GM21381 (cell line): ENCODE measurements around the gene CLRN2.
"Not testable (repeated sequence)": the region's sequence is repeated elsewhere in the genome, so short reads cannot be mapped to it uniquely, and the experiment has no call there.

Experiments
- ATAC-seq: cut with Tn5 transposase; IDR thresholded peaks from one replicate; pipeline ENCODE4 v1.9.1; 2021; ENCODE audit warnings: mild to moderate bottlenecking, moderate library complexity; ENCODE audit not compliant: unreplicated experiment

CLRN2 gene

DNA sequence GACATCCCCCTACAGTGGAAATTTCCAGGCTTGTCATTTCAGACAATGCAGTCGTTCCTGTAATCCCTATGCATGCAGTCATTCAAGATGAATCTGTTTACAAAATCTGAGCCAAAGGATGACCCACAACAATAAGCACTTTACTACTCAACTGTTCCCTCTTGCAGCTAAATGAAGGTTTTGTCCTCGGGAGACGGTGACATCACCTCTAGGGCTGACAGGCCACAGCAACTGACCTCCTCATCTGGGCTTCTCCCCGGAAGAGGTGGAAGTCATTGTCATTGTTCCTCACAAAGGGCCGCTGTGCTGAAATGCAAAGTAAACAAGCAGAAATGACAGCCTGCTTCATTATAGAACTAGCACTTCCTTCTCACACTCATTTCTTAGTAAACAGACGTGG is 29.2 kb downstream of the CLRN2 start:
- ATAC-seq = no peak

DNA sequence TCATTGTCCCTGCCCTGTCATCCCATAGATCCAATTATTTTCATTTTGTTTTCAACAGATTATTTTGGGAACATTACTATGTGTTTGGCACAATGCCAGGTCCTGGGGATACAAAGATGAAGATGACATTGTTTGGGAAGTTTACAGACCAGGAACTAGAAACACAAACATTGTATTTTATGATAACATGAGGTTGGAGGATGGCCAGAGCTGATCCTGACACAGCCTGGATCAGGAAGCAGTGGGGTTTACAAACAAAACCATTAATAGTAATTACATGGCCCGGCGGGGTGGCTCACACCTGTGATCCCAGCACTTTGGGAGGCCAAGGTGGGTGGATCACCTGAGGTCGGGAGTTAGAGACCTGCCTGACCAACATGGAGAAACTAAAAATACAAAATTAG is 29.9 kb downstream of the CLRN2 start:
- ATAC-seq = no peak

DNA sequence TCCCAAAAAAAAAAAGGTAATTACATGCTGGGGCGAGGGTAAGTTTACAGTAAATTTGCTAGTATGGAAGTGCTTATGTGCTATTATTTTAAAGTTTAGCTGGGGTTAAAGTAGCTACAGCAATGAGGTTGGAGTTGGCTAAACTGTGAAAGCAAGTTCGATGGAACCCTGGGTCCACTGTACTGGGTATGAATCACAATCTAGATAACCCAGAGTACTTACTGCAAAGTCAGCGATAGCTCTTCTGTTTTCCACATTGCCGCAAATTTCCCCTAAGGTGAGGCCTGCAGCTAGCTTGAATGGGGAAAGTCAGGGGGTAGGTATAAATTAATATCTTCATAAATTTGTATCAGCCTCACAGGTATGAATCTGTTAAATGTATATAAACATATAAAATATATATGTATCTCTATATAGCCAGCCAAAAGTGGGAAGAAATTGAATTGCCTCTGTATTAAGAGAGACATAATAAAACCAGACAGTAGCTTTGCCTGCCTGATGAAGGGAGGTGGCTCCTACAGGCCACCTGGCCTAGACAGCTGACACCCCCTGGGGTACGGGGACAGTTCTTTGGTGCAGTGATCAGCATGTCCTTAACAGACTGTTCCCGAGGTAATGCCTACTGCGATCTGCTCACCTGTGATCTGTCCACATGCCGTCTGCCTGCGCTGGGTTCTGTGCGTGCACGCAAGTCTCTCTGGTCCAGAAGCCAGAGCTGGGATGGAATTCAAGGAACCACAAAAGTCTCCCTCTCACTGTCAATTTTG is 30.6 kb downstream of the CLRN2 start:
- ATAC-seq = no peak

DNA sequence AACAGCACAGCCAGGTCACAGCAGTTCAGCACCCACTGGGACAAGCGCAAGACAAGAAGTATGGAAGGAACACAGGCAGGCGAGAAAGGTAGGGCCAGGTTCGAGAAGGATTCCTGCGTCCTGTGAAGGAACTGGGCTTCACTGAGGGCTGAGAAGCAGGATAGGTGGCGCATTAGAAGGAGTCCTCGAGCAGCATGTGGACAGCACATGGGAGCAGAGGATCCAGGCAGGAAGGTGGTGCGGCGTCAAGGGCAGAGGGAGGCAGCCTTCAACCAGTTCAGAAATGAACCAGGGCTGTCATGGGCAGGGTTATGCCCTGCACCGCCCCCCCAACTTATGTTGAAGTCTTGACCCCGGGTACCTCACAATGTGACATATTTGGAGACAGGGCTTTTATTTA is 31.3 kb downstream of the CLRN2 start:
- ATAC-seq = no peak

DNA sequence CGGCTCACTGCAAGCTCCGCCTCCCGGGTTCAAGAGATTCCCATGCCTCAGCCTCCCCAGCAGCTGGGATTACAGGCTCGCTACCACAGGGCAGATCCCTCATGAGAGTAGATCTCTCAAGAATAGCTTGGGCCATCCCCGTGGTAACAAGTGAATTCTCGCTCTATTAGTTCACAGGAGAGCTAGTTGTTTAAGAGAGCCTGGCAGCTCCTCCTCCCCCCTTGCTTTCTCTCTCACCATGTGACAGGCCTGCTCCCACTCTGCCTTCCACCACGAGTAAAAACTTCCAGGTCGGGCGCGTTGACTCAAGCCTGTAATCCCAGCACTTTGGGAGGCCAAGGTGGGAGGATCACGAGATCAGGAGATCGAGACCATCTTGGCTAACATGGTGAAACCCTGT is 31.7 kb downstream of the CLRN2 start:
- no peak for ATAC-seq

DNA sequence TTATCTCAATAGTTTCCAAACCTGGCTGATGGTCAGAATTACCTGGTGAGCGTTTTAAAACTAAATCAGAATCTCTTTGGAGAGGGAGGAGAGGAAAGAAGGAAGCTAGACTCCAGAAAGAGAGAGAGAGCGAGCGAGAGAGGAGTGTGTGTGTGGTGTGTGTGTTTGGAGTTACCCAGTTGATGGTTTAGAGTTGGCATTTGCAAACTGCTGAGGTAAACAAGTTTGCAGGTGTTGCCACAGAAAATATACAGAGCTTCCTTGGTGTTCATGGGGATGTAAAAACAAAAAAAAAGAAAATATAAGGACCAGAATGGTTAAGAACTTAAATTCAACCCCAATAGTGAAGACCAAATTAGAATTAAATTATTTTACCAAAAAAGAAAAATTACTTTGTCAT is 35.6 kb downstream of the CLRN2 start:
- no peak for ATAC-seq

DNA sequence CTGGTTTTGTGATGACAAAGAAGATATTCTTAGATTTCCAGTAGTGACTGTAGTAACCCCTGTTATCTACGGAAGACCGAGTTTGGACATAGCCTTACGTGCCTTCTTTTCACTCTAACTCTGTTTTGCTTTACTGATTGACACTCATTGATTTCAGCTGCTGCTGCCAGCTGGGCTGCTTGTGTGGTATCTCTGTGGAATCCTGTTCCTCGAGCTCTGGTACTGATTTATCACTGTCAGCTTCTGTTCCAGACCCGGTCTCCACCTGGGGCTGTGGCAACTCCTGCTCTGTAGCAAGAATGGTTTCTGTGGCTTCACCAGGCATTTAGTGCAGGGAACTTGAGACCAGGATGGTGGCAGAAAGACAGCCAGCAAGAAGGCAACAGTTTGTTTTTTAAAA is 37.5 kb downstream of the CLRN2 start:
- no peak for ATAC-seq

DNA sequence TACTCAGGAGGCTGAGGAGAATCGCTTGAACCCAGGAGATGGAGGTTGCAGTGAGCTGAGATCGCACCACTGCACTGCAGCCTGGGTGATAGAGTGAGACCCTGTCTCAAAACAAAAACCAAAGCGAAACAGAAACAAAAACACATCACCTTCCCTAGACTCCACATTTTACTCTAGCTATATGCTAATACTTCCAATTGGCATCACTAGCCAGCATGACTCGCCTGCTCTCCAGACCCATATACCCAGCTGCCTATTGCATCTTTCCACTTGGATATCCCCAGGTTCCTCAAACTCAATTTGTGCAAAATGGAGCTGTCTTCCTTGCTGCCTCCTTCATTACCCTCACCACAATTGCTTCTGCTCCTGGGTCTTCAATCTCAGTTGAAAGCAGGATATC is 39.6 kb downstream of the CLRN2 start:
- no peak for ATAC-seq

DNA sequence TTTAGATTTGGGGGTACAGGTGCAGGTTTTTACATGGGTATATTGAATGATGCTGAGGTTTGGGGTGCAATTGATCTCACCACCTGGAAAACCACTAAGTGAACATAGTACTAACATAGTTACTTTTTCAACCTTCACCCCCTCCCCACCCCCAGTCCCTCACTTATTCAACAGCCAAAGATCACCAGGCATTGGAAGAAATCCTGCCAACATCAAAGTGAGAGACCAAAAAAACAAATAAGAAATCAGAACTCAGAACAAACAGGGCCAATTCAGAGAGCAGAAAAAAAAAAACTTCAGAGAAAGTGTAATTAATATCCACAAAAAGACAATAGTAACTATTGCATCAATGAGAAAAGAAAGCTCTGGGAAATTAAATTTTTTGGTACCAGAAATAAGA is 41.5 kb downstream of the CLRN2 start:
- no peak for ATAC-seq

DNA sequence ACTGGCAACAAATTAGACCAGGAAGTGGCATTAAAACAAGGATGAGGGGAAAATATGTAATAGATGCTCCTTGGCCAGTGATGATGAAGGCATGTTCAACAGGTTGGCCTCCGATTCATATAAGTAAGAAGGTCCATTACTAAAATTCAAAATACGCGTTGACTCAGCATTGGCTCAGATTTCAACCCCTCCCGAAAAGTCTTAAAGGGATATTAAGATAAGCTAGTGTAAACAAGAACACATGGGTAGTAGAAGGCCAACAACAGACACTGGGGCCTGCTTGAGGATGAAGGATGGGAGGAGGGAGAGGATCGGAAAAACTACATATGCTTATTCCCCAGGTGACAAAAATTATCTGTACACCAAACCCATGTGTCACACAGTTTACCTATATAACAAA is 42.9 kb downstream of the CLRN2 start:
- ATAC-seq = no peak

DNA sequence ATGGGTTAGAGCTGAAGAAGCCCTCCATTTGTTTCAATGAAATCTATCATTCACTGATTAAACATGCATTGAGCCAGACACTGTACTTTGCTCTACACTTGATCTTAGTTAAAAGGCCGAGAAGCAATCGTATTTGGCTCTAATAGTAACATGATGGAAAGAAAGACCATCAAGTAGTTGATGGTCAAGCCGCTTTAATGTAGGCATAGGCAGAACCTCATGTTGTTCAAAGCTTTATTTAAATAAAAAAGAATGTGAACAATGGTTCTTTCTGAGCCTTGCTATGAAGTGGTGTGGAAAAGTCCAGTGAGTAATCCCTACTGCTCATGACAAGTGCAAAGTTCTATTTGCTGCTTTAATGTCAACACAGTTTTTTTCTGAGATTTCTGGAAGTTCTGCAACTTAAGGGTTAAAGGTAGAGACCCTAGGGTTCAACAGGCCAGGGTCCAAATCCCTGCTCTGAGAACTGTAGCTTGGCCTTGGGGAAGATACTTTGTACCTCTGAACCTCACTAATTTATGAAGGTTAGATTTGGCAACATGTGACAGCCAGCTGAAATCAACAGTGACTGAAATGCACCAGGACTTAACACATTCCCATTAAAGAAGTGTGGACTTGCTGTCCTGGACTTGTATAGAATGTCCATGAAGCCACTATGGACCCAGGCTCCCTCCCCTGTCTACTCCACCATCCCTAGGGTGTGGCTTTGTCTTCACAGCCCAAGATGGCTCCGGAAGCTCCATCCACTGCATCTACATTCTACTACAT is 44.2 kb downstream of the CLRN2 start:
- ATAC-seq = no peak

DNA sequence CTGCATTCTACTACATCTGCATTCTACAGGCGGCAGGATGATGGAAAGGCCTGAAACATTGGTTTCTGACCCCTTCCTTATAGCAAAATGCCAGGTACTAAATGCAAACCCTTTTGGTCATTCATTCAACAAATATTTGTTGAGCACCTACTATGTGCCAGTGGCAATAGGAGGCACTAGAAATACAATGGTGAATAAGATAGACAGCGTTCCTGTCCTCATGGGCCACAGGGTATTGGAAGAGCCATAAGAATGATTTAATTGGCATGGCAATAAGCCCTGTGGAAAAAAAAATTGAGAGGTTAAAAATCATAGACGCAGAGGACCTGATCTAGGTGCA is 44.7 kb downstream of the CLRN2 start:
- ATAC-seq = no peak

DNA sequence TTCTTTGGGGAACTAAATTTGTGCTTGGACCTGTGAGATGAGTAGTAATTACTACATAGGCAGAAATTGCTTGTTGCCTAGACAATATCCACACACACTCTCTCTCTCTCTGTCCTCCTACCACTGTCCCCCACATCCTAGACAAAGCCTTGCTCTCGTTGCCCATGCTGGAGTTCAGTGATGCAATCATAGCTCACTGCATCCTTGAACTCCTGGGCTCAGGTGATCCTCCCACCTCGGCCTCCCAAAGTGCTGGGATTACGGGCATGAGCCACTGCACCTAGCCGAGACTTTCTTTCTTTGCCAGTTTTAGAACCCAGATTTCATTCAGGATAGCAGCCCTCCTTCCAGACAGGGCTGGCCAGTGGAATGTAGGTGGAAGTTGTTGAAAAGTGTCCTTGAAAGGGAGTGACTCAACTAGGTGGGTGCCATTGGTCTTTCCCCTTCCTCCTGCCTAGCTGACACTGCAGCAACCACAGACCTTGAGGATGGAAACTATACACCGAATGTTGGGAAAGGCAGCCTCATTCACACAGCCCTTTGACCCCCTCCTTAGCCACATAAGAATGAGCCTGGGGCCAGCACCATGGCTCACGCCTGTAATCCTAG is 45.2 kb downstream of the CLRN2 start:
- ATAC-seq = no peak

DNA sequence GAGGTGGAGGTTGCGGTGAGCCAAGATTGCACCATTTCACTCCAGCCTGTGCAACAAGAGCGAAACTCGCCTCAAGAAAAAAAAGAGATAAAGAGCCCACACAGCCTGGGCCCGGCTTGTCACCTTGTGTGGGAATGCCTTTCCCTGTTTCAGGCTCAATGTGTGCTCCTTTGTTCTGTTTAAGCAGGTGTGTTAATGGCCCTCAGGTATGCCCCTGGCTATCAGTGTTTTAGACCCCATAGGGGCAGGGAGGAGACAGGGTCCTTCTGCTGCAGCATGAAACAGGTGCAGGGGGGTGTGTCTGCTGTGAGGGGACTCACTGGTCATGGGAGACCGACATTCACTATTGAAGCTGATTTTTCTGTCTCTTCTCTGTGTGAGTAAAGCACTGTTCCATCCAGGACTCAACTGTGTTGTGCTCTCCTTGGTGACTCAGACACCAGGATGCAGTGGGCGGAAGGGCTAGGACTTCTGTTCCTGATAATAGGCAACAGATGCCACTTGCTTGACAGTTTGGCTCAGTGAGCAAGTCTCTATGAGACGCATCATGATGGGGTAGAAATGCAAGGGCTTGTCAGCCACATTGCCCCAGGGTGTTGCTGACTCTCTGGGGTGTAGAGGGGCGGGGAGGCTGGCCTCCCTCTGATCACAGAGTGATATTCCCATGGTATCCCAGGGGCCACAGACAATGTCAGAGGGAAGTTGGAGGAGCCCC is 46.4 kb downstream of the CLRN2 start:
- ATAC-seq = no peak

DNA sequence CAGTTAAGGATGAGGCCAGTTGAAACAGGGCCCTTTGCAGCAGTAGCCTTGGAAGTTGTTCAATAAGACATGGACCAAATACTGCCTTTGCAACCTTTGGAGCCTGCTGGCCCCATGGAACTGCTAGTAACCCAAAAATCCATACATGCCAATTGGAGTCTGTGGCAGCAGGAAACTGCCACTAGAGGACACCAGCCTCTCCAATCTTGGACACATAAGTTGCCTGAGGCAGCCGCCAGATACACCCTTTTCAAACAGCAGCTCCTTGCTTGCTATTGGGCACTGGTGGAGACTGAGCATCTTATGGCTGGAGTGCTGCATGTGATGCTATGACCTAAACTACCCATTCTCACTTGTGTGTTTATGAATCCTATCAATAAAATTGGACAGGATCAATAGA is 47.2 kb downstream of the CLRN2 start:
- no peak for ATAC-seq

DNA sequence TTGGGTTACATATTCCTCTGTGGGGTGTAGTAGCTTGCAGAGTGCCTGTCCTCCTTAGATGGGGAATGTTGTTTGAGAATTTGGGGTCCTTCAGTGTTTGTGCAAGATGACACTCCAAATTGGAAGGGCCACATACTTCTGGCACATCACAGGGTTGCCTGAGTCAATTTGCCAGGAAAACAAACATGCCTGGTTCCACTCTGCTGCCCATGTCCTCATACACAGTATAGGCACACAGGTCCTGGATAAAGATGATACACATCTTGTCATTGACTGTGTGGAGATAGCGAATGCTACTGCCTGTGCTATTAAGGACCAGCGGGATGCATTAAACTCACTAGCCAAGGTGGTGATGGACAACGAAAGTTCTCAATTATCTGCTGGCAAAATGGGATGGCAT is 50.9 kb downstream of the CLRN2 start:
- no peak for ATAC-seq

DNA sequence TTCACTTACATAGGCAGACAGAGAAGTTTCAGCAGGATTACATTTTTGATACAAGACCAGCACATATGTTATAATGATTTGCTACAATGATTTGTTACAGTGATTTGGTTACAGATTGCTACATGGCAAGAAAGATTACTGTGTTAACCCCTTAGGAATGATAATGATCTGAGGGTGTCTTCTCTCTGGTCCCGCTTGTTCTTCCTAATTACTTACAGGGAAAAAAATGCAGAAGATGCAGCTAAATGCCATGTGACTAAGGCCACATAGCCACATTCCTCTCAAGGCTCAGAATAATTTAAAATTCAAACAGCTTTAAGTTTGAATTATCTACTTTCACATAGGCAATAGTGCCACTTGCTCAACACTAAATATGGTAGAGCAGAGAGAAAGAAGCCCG is 52.3 kb downstream of the CLRN2 start:
- ATAC-seq = no peak

DNA sequence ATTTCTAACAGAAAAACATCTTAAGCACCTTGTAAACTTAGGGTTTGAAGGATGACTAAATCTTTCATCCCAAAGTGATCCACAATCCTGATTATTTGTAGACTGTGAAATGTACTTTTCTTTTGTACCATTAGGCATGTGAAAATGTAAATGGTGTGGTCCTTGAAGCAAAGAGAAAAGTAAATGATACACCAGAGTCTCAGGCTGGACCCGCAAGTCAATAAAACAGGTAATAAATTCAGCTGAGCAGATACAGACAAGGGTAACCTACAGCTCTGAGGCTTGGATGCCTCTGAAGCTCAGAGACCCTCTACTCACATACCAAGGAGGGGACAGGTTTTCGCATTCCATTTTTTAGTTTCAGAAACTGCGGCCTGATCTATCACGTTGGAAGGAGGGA is 59.2 kb downstream of the CLRN2 start:
- no peak for ATAC-seq

DNA sequence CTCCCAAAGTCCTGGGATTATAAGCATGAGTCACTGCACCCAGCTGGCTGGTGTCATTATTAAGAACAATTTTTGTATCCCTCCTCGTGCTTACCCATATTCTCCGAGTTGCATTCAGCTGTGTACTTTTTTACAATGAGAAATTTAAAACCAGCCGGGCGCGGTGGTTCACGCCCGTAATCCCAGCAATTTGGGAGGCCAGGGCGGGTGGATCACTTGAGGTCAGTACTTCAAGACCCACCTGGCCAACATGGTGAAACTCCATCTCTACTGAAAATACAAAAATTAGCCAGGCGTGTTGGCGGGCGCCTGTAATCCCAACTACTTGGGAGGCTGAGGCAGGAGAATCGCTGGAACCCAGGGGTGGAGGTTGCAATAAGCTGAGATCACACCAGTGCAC is 60.2 kb downstream of the CLRN2 start:
- ATAC-seq = not testable (repeated sequence)
